GM13976 (cell line): Measurements from ENCODE around the gene HTR5A.
"Not testable (repeated sequence)": the region's sequence is repeated elsewhere in the genome, so short reads cannot be mapped to it uniquely, and the experiment has no call there.

Experiments
- DNase-seq: peaks from one replicate; pipeline ENCODE4 v3.0.0; 2012; ENCODE audit warnings: low spot score
- in situ Hi-C: fragments of 300-500 bp; cut with MboI; formaldehyde crosslinking; loops from one replicate; pipeline ENCODE4 v1.12.0; 2022; ENCODE audit warnings: low sequenced_read_pairs, mixed read lengths, inconsistent platforms; ENCODE audit not compliant: unreplicated experiment
- TF ChIP-seq, protein P1 (sequence below): IDR thresholded peaks from 2 replicates; pipeline ENCODE4 v1.5.1; 2012; ENCODE audit warnings: borderline replicate concordance, mild to moderate bottlenecking; ENCODE audit not compliant: insufficient read depth; ENCODE audit errors: extremely low read depth, missing control alignments, control extremely low read depth

The HTR5A gene

GRCh38 chr7:155069992-155070751, at the start of gene HTR5A:
TSS of gene HTR5A (plus strand) at chr7:155070324. CDS start at chr7:155070900, 576 bp downstream.
- peak; percentile 96 for DNase-seq
- in situ Hi-C loops, result no loop called here
- TF ChIP-seq, protein P1, sequence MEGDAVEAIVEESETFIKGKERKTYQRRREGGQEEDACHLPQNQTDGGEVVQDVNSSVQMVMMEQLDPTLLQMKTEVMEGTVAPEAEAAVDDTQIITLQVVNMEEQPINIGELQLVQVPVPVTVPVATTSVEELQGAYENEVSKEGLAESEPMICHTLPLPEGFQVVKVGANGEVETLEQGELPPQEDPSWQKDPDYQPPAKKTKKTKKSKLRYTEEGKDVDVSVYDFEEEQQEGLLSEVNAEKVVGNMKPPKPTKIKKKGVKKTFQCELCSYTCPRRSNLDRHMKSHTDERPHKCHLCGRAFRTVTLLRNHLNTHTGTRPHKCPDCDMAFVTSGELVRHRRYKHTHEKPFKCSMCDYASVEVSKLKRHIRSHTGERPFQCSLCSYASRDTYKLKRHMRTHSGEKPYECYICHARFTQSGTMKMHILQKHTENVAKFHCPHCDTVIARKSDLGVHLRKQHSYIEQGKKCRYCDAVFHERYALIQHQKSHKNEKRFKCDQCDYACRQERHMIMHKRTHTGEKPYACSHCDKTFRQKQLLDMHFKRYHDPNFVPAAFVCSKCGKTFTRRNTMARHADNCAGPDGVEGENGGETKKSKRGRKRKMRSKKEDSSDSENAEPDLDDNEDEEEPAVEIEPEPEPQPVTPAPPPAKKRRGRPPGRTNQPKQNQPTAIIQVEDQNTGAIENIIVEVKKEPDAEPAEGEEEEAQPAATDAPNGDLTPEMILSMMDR, result peak; percentile 20

GRCh38 chr7:155020996-155021395, 49.1 kb upstream of the HTR5A start:
- TF ChIP-seq, protein P1, result no peak
- DNase-seq, result no peak
- in situ Hi-C loops, result no loop called here

DNA sequence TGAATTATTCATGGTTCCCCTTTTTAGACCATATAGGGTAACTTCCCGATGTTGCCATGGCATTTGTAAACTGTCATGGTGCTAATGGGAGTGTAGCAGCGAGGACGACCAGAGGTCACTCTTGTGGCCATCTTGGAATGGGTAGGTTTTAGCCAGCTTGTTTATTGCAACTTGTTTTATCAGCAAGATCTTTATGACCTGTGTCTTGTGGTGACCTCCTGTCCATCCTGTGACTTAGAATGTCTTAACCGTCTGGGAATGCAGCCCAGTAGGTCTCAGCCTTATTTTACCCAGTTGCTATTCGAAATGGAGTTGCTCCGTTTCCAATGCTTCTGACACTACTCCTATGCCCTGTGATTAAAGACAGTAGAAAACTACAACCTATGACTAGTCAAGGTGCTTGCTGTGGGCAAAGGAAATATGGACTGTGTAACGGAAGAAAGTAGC, 48.4 kb upstream of the HTR5A start:
- in situ Hi-C loops, result no loop called here
- TF ChIP-seq, protein P1, result no peak
- DNase-seq, result no peak

DNA sequence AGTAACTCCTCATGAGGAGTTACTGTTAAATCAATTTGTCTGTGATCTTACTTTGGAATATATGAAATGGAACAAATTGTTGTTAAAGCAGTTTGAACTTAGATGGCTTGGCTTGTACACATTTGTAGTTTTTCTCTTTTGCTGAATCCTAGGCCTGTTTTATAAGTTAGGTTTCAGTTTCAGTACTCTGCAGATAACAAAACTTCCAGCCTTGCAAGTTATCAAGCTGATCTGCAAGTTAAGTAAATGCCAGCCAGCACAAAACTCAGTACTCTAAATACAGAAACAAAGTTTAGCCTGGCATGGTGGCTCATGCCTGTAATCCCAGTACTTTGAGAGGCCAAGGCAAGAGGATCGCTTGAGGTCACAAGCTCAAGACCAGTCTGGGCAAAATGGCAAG, 42.2 kb upstream of the HTR5A start:
- TF ChIP-seq, protein P1, result no peak
- in situ Hi-C loops, result no loop called here
- no peak for DNase-seq

DNA sequence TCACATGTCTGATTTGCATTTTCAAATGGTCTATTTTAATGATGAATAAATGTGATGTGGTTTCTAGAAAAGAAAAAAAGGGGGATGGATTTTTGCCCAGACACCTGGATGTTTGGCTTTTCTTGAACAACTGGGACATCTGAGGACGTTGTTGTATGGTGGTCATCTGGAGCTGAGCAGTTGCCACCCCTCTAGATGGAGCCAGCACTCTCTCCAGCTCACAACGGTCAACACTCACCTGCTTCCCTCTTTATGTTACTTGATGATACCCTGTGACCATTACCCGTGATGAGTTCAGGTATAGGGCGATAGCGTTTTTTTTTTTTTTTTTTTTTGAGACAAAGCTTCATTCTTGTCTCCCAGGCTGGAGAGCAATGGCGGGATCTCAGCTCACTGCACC, 37.1 kb upstream of the HTR5A start:
- in situ Hi-C loops, result no loop called here
- TF ChIP-seq, protein P1, result no peak
- DNase-seq, result no peak

DNA sequence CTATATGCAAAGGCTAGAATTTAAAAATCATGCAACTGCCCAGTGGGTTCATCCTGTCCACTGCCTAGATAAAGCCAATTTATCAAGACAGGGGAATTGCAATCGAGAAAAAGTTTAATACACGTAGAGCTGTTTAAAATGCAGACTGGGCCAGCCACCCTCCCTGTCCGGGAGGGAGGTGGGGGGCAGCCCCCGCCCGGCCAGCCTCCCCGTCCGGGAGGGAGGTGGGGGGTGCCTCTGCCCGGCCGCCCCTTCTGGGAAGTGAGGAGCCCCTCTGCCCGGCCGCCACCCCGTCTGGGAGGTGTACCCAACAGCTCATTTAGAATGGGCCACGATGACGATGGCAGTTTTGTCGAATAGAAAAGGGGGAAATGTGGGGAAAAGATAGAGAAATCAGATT, 35.6 kb upstream of the HTR5A start:
- DNase-seq, in situ Hi-C loops: not testable (repeated sequence)

DNA sequence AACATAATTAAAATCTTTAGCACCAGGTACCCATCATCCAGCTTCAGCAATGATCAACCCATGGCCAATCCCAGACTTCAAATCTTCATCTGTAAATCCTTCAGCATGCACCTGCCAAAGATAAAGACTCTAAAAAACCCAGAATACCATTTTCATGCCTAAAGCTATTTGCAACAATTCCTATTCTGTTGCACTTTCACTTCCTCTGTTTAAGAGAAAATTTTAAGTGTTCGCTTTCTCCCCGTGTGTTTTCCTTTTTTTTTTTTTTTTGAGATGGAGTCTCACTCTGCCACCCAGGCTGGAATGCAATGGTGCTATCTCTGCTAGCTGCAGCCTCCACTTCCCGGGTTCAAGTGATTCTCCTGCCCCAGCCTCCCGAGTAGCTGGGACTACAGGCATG, 31.8 kb upstream of the HTR5A start:
- in situ Hi-C loops, result no loop called here
- TF ChIP-seq, protein P1, result no peak
- no peak for DNase-seq
